Liver (tissue), 9 donors: ENCODE data around the gene FREM3. TPM values are rescaled to one million over a fixed set of nuclear protein-coding genes. Genes with fewer than 3 reads are reported as not detected.

Source experiments
- DNase-seq: peaks from one replicate; pipeline ENCODE4 v3.0.0-alpha.2; 2017; ENCODE audit warnings: low spot score
- H3K27ac ChIP-seq, 2 donors: one replicate each; pipeline ENCODE4 v1.7.0; 2013; ENCODE audit warnings: inconsistent platforms in 2 of 2, low read length in 2 of 2, control low read depth in 1 of 2, low read depth in 1 of 2, mild to moderate bottlenecking in 1 of 2
- H3K27me3 ChIP-seq, 4 donors: one replicate each; pipeline versions ENCODE4 v1.6.1 to v1.7.0; 2013; ENCODE audit warnings: low read length in 3 of 4, inconsistent platforms in 1 of 4, mild to moderate bottlenecking in 1 of 4, moderate library complexity in 1 of 4; ENCODE audit not compliant: control insufficient read depth in 4 of 4, insufficient read depth in 4 of 4
- H3K36me3 ChIP-seq, 4 donors: one replicate each; pipeline versions ENCODE4 v1.6.1 to v1.7.0; 2013; ENCODE audit warnings: low read length in 3 of 4, mild to moderate bottlenecking in 3 of 4, low read depth in 1 of 4, moderate library complexity in 1 of 4; ENCODE audit not compliant: control insufficient read depth in 4 of 4, insufficient read depth in 3 of 4
- H3K4me1 ChIP-seq, 4 donors: one replicate each; pipeline versions ENCODE4 v1.6.1 to v1.7.0; 2013; ENCODE audit warnings: low read length in 3 of 4, mild to moderate bottlenecking in 3 of 4, moderate library complexity in 1 of 4; ENCODE audit not compliant: control insufficient read depth in 4 of 4, insufficient read depth in 4 of 4
- H3K4me3 ChIP-seq, 3 donors: one replicate each; pipeline versions ENCODE4 v1.6.1 to v1.7.0; 2013; ENCODE audit warnings: low read length in 3 of 3, control low read depth in 1 of 3, low read depth in 1 of 3, mild to moderate bottlenecking in 1 of 3
- H3K9ac ChIP-seq, 2 donors: one replicate each; pipeline ENCODE4 v1.7.0; 2013; ENCODE audit warnings: low read length in 2 of 2, mild to moderate bottlenecking in 2 of 2, moderate library complexity in 2 of 2, control low read depth in 1 of 2, low read depth in 1 of 2
- H3K9me3 ChIP-seq, 4 donors: one replicate each; pipeline versions ENCODE4 v1.6.1 to v1.7.0; 2013; ENCODE audit warnings: low read length in 3 of 4; ENCODE audit not compliant: control insufficient read depth in 4 of 4
- ATF3 ChIP-seq: IDR thresholded peaks from 2 replicates; pipeline ENCODE4 v1.6.1; 2016; ENCODE audit warnings: antibody characterized with exemption
- CTCF ChIP-seq: fragments of 150-350 bp; IDR thresholded peaks from 2 replicates; pipeline ENCODE4 v1.5.1; 2017; ENCODE audit warnings: improper control_type of control experiment, low read depth, low read length; ENCODE audit not compliant: missing input control
- EGR1 ChIP-seq, 2 donors: IDR thresholded peaks; 2 replicates each; pipeline ENCODE4 v1.6.1; 2016 to 2018; ENCODE audit warnings: antibody characterized with exemption in 2 of 2, low read depth in 2 of 2
- FOXA1 ChIP-seq: IDR thresholded peaks from 2 replicates; pipeline ENCODE4 v1.6.1; 2016; ENCODE audit warnings: antibody characterized with exemption
- FOXA2 ChIP-seq: IDR thresholded peaks from 2 replicates; pipeline ENCODE4 v1.6.1; 2016; ENCODE audit warnings: antibody characterized with exemption
- GABPA ChIP-seq, 2 donors: IDR thresholded peaks in 1 of 2; conservative IDR thresholded peaks in 1 of 2; 2 replicates each; pipeline ENCODE4 v1.6.1; 2016; ENCODE audit warnings: antibody characterized with exemption in 2 of 2, mild to moderate bottlenecking in 1 of 2, moderate library complexity in 1 of 2
- HNF4A ChIP-seq, 2 donors: conservative IDR thresholded peaks; 2 replicates each; pipeline ENCODE4 v1.6.1; 2016; ENCODE audit warnings: antibody characterized with exemption in 2 of 2, mild to moderate bottlenecking in 2 of 2
- HNF4G ChIP-seq: IDR thresholded peaks from 2 replicates; pipeline ENCODE4 v1.6.1; 2016; ENCODE audit warnings: antibody characterized with exemption
- JUND ChIP-seq, 2 donors: IDR thresholded peaks; 2 replicates each; pipeline ENCODE4 v1.6.1; 2016; ENCODE audit warnings: antibody characterized with exemption in 2 of 2
- MAX ChIP-seq: IDR thresholded peaks from 2 replicates; pipeline ENCODE4 v1.6.1; 2016; ENCODE audit warnings: antibody characterized with exemption
- NR2F2 ChIP-seq: IDR thresholded peaks from 2 replicates; pipeline ENCODE4 v1.6.1; 2016; ENCODE audit warnings: antibody characterized with exemption
- RAD21 ChIP-seq, 2 donors: IDR thresholded peaks; 2 replicates each; pipeline ENCODE4 v1.6.1; 2016; ENCODE audit warnings: antibody characterized with exemption in 2 of 2, mild to moderate bottlenecking in 2 of 2
- REST ChIP-seq: IDR thresholded peaks from 2 replicates; pipeline ENCODE4 v1.6.1; 2016; ENCODE audit warnings: antibody characterized with exemption, mild to moderate bottlenecking
- RXRA ChIP-seq, 2 donors: IDR thresholded peaks; 2 replicates each; pipeline ENCODE4 v1.6.1; 2017 to 2018; ENCODE audit warnings: antibody characterized with exemption in 2 of 2, mild to moderate bottlenecking in 1 of 2
- SP1 ChIP-seq: IDR thresholded peaks from 2 replicates; pipeline ENCODE4 v1.6.1; 2018; ENCODE audit warnings: antibody characterized with exemption, mild to moderate bottlenecking
- TAF1 ChIP-seq: conservative IDR thresholded peaks from 2 replicates; pipeline ENCODE4 v1.6.1; 2016; ENCODE audit warnings: antibody characterized with exemption, mild to moderate bottlenecking
- YY1 ChIP-seq: IDR thresholded peaks from 2 replicates; pipeline ENCODE4 v1.6.1; 2016; ENCODE audit warnings: antibody characterized with exemption, mild to moderate bottlenecking
- ZBTB33 ChIP-seq: IDR thresholded peaks from 2 replicates; pipeline ENCODE4 v1.6.1; 2016; ENCODE audit warnings: antibody characterized with exemption
- WGBS: extraction: QIAGEN DNeasy Blood & Tissue Kit; methylation state at CpG from one replicate; pipeline ENCODE4 v1.1.7; 2013; 5-methylcytosine and 5-hydroxymethylcytosine counted together
- polyA plus RNA-seq, 2 donors: library from polyadenylated mRNA; stranded (reverse) in 1 of 2; unstranded in 1 of 2; fragments of 200-250 nt in 1 of 2; fragments of >200 nt in 1 of 2; fragmentation: Nextera tagmentation in 1 of 2; extraction: Ambion mirVana in 1 of 2; gene quantifications; one replicate each; pipeline versions ENCODE4 v1.2.1 to v1.2.3, GENCODE V29; 2013 to 2015
- total RNA-seq, 2 donors: library from RNA; depleted of rRNA; stranded (reverse); fragments of >200 nt; gene quantifications; one replicate each; pipeline ENCODE4 v1.2.3, GENCODE V29; 2014
- donor health status: healthy.
- donor health status: healthy.
- donor health status: healthy.
- donor health status: healthy.
- donor health status: healthy.

The FREM3 gene
- total RNA-seq (not detected), polyA plus RNA-seq (not detected)

GRCh38 chr4:143700416-143701352, at the start of gene FREM3:
Gene FREM3 (minus strand): TSS chr4:143700675. CDS start chr4:143700675, 0 bp downstream.
- H3K9ac ChIP-seq = no peak within 1 kb of the TSS
- 3% methylated on average over 64 of the region's 64 CpGs for WGBS
- no peak within 1 kb of the TSS for H3K27ac ChIP-seq
- H3K36me3 ChIP-seq = no peaks in the 10 kb centered on the region
- DNase-seq = no peak
- peaks cover 8 to 18% (median 10%) of the 10 kb centered on the region in 4 donors for H3K4me1 ChIP-seq
- H3K4me3 ChIP-seq = peak within 1 kb of the TSS in 1 of 3 donors; percentile 37
- TF ChIP-seq HNF4G (no peak), TAF1 (no peak), SP1 (no peak), FOXA2 (no peak), HNF4A (conservative IDR thresholded peaks at IDR 0.05) (no peak), GABPA (IDR thresholded peaks at IDR 0.05 in 1 of 2, conservative IDR thresholded peaks at IDR 0.05 in 1 of 2) (no peak), JUND (IDR thresholded peaks at IDR 0.05) (no peak), REST (no peak), FOXA1 (no peak), ATF3 (no peak), YY1 (no peak), MAX (no peak), ZBTB33 (no peak)
- peaks cover 0 to 2% (median 0%) of the 10 kb centered on the region in 4 donors for H3K9me3 ChIP-seq
- H3K27me3 ChIP-seq = peaks cover 0 to 8% (median 4%) of the 10 kb centered on the region in 4 donors

- Histone ChIP-seq H3K4me1 (no peaks in the 10 kb centered on the region), H3K27ac (no peak overlapping the region), H3K27me3 (no peaks in the 10 kb centered on the region), H3K9ac (no peak overlapping the region), H3K4me3 (no peak overlapping the region), H3K36me3 (no peaks in the 10 kb centered on the region), H3K9me3 (no peaks in the 10 kb centered on the region)
- DNase-seq = no peak
- no peak for TF ChIP-seq GABPA (IDR thresholded peaks at IDR 0.05 in 1 of 2, conservative IDR thresholded peaks at IDR 0.05 in 1 of 2)
- TF ChIP-seq MAX = no peak
- TF ChIP-seq HNF4G = no peak
- TF ChIP-seq SP1 = no peak
- no peak for TF ChIP-seq JUND (IDR thresholded peaks at IDR 0.05)
- no peak for TF ChIP-seq CTCF
- TF ChIP-seq TAF1 = no peak
- no peak for TF ChIP-seq FOXA1
- no peak for TF ChIP-seq YY1
- TF ChIP-seq ATF3 = no peak
- no peak for TF ChIP-seq NR2F2
- TF ChIP-seq HNF4A (conservative IDR thresholded peaks at IDR 0.05) = no peak
- no peak for TF ChIP-seq FOXA2
- no peak for TF ChIP-seq RXRA (IDR thresholded peaks at IDR 0.05)
- no peak for TF ChIP-seq EGR1 (IDR thresholded peaks at IDR 0.05; ENCODE audit: low read depth in 2 of 2)
- TF ChIP-seq ZBTB33 = no peak
- TF ChIP-seq RAD21 (IDR thresholded peaks at IDR 0.05) = no peak
These were observed 45.4 kb upstream of the FREM3 start for GRCh38 chr4:143745874-143746273.
